ENCODE data around the gene ABLIM1. TPM values are rescaled to one million over a fixed set of nuclear protein-coding genes. Genes with fewer than 3 reads are reported as not detected.
A peak's percentile ranks its signal among the peaks of the same experiment; 100 is the strongest.

ABLIM1 gene
- total and polyA plus RNA-seq, 10 of the 15 experiments (the other 5 are each of a cell fraction or from before 2014, with no cell fraction given): 14.2 to 50.5 (median 28.1) TPM

- H3K9me3 ChIP-seq (replicated peaks; ENCODE audit: control insufficient read depth, insufficient read depth, low read length): no peaks in the 10 kb centered on the region
- CTCF ChIA-PET: interaction anchor here (0.9 to 1.3 kb wide), 2 partner anchors 29 to 62 kb away, joined by 4 read pairs; no protein-coding TSS in a partner anchor
- SMC1A ChIA-PET (ENCODE audit: uncharacterized antibody, unreplicated experiment): interaction anchor here (1.2 to 3.0 kb wide), 2 partner anchors 11 to 49 kb away, joined by 3 to 11 read pairs; no protein-coding TSS in a partner anchor
- H3K27me3 ChIP-seq (replicated peaks in 1 of 2; ENCODE audit: control insufficient read depth in 2 of 2, insufficient read depth in 2 of 2, low read length in 1 of 2): no peaks in the 10 kb centered on the region; a peak in 1 of 4 replicates
- no peaks in the 10 kb centered on the region for H3K4me1 ChIP-seq (ENCODE audit: control insufficient read depth, insufficient read depth, low read length)
- H3K4me3 ChIP-seq: no peak overlapping the region
- POLR2A ChIA-PET: no interaction called here
- no TSS peak for BruUV-seq (replicated peaks)
- no peak overlapping the region for H3K4me2 ChIP-seq (ENCODE audit: control insufficient read depth, insufficient read depth)
- RAD21 ChIA-PET (ENCODE audit: unreplicated experiment): interaction anchor here (1.0 kb wide), 1 partner anchor 23 kb away, joined by 3 read pairs; no protein-coding TSS in a partner anchor
- no peaks in the 10 kb centered on the region for H4K20me1 ChIP-seq (ENCODE audit: control insufficient read depth, insufficient read depth)
- H3K27ac ChIP-seq (ENCODE audit: control insufficient read depth, insufficient read depth): no peak overlapping the region
- no peak for TF ChIP-seq CBX5 (IDR thresholded peaks at IDR 0.05; ENCODE audit: low read depth)
- no peak for TF ChIP-seq ATF2 (IDR thresholded peaks at IDR 0.05; ENCODE audit: low read length)
- FAIRE-seq (no peak), DNase-seq (ENCODE audit: low read depth, low spot score) (no peak), ATAC-seq (peak; percentile 21)
- WGBS (ENCODE audit: insufficient coverage, insufficient replicate concordance, low lambda C conversion rate, missing lambda C conversion rate): 86% methylated on average over 2 of the region's 2 CpGs
- no peaks in the 10 kb centered on the region for H3K36me3 ChIP-seq (ENCODE audit: control insufficient read depth in 2 of 2, insufficient read depth in 2 of 2, low read length in 1 of 2)
- in situ Hi-C loops (cut with MboI) (no loop called here), intact Hi-C loops (cut with micrococcal nuclease; ENCODE audit: unreplicated experiment) (no loop called here)
- peaks cover 1% of the 10 kb centered on the region; the same call in 1 of the 2 replicates for H3K79me2 ChIP-seq (ENCODE audit: control insufficient read depth, insufficient read depth, low read length)
- no peak overlapping the region for H3K9ac ChIP-seq (ENCODE audit: control insufficient read depth, insufficient read depth, low read length)
- no peak overlapping the region for H2AFZ ChIP-seq (ENCODE audit: control insufficient read depth, low read depth, low read length)
Measured at GRCh38 chr10:114519756-114520293, 138.2 kb downstream of the ABLIM1 start.

- no TSS peak for BruUV-seq (replicated peaks)
- Histone ChIP-seq H2AFZ (ENCODE audit: control insufficient read depth, low read depth, low read length) (no peak overlapping the region), H3K4me1 (ENCODE audit: control insufficient read depth, insufficient read depth, low read length) (no peaks in the 10 kb centered on the region), H3K4me3 (no peak overlapping the region), H4K20me1 (ENCODE audit: control insufficient read depth, insufficient read depth) (no peaks in the 10 kb centered on the region), H3K27ac (ENCODE audit: control insufficient read depth, insufficient read depth) (no peak overlapping the region), H3K79me2 (ENCODE audit: control insufficient read depth, insufficient read depth, low read length) (peaks cover 1% of the 10 kb centered on the region; the same call in 1 of the 2 replicates), H3K4me2 (ENCODE audit: control insufficient read depth, insufficient read depth) (no peak overlapping the region), H3K36me3 (ENCODE audit: control insufficient read depth in 2 of 2, insufficient read depth in 2 of 2, low read length in 1 of 2) (no peaks in the 10 kb centered on the region), H3K9ac (ENCODE audit: control insufficient read depth, insufficient read depth, low read length) (no peak overlapping the region), H3K9me3 (replicated peaks; ENCODE audit: control insufficient read depth, insufficient read depth, low read length) (no peaks in the 10 kb centered on the region), H3K27me3 (replicated peaks in 1 of 2; ENCODE audit: control insufficient read depth in 2 of 2, insufficient read depth in 2 of 2, low read length in 1 of 2) (no peaks in the 10 kb centered on the region; a peak in 1 of 4 replicates)
- intact Hi-C loops (cut with micrococcal nuclease; ENCODE audit: unreplicated experiment) (no loop called here), in situ Hi-C loops (cut with MboI) (no loop called here)
- POLR2A ChIA-PET: interaction anchor here (0.9 kb wide), 1 partner anchor 25 kb away, joined by 3 read pairs; no protein-coding TSS in a partner anchor
- no peak for DNase-seq (ENCODE audit: low read depth, low spot score)
- RAD21 ChIA-PET (ENCODE audit: unreplicated experiment): interaction anchor here (1.0 to 1.7 kb wide), 3 partner anchors 48 to 611 kb away, joined by 3 to 6 read pairs (median 3); no protein-coding TSS in a partner anchor
- SMC1A ChIA-PET (ENCODE audit: uncharacterized antibody, unreplicated experiment): interaction anchor here (1.2 to 3.0 kb wide), 4 partner anchors 12 to 48 kb away, joined by 3 to 11 read pairs (median 6); no protein-coding TSS in a partner anchor
- CTCF ChIA-PET: interaction anchor here (0.7 to 2.2 kb wide), 10 partner anchors 8 to 179 kb away, joined by 3 to 10 read pairs (median 4); no protein-coding TSS in a partner anchor
- 95% methylated on average over 5 of the region's 5 CpGs for WGBS (ENCODE audit: insufficient coverage, insufficient replicate concordance, low lambda C conversion rate, missing lambda C conversion rate)
- ATAC-seq: no peak
- FAIRE-seq: no peak
- TF ChIP-seq CHD4 (IDR thresholded peaks at IDR 0.05) (no peak), ZBTB33 (IDR thresholded peaks at IDR 0.05) (no peak), NKRF (conservative IDR thresholded peaks at IDR 0.05) (no peak), ZNF274 (IDR thresholded peaks at IDR 0.05; ENCODE audit: insufficient read depth, insufficient read length) (no peak)
Measured at GRCh38 chr10:114519306-114519669, 138.8 kb downstream of the ABLIM1 start.
